ENCODE measurements around the gene ZSCAN26.
"Not testable (repeated sequence)": the region's sequence is repeated elsewhere in the genome, so short reads cannot be mapped to it uniquely, and the experiment has no call there.

The ZSCAN26 gene

GRCh38 chr6:28254121-28254519, 12.8 kb upstream of the ZSCAN26 start:
- no peak for DNase-seq (ENCODE audit: low read depth, low spot score)

- no peak for DNase-seq (ENCODE audit: low read depth, low spot score)
Measured at GRCh38 chr6:28257042-28257441, 9.9 kb upstream of the ZSCAN26 start.

GRCh38 chr6:28258877-28259777, 7.8 kb upstream of the ZSCAN26 start, which contains the start of gene NKAPL:
TSS of gene NKAPL (plus strand) at chr6:28259297. CDS start at chr6:28259372, 75 bp downstream.
- no peak for DNase-seq (ENCODE audit: low read depth, low spot score)

GRCh38 chr6:28263922-28264321, 3.0 kb upstream of the ZSCAN26 start:
- DNase-seq (ENCODE audit: low read depth, low spot score) = no peak

GRCh38 chr6:28264834-28265401, 2.0 kb upstream of the ZSCAN26 start:
- no peak for DNase-seq (ENCODE audit: low read depth, low spot score)

GRCh38 chr6:28266563-28266961, 381 bp upstream of the ZSCAN26 start:
- no peak for DNase-seq (ENCODE audit: low read depth, low spot score)

GRCh38 chr6:28267695-28268059, 734 bp downstream of the ZSCAN26 start:
- no peak for DNase-seq (ENCODE audit: low read depth, low spot score)

GRCh38 chr6:28269492-28269891, 2.5 kb downstream of the ZSCAN26 start:
- DNase-seq (ENCODE audit: low read depth, low spot score) = no peak

GRCh38 chr6:28274888-28275287, 7.9 kb downstream of the ZSCAN26 start:
- DNase-seq (ENCODE audit: low read depth, low spot score) = no peak

- no peak for DNase-seq (ENCODE audit: low read depth, low spot score)
Measured at GRCh38 chr6:28277746-28278145, 10.8 kb downstream of the ZSCAN26 start.

GRCh38 chr6:28280595-28281287, 13.8 kb downstream of the ZSCAN26 start:
- DNase-seq (ENCODE audit: low read depth, low spot score) = no peak

- DNase-seq (ENCODE audit: low read depth, low spot score) = no peak
Measured at GRCh38 chr6:28281288-28282064, 14.5 kb downstream of the ZSCAN26 start, which contains the start of gene PGBD1. TSS of gene PGBD1 (plus strand) at chr6:28281572. CDS start at chr6:28283814, 2,242 bp downstream.

- DNase-seq (ENCODE audit: low read depth, low spot score) = no peak
Measured at GRCh38 chr6:28282926-28283325, 16.0 kb downstream of the ZSCAN26 start.

GRCh38 chr6:28291573-28291972, 24.6 kb downstream of the ZSCAN26 start:
- no peak for DNase-seq (ENCODE audit: low read depth, low spot score)

- DNase-seq (ENCODE audit: low read depth, low spot score) = no peak
Measured at GRCh38 chr6:28295326-28295725, 28.4 kb downstream of the ZSCAN26 start.

GRCh38 chr6:28296520-28297060, 29.6 kb downstream of the ZSCAN26 start:
- DNase-seq (ENCODE audit: low read depth, low spot score) = no peak

- DNase-seq (ENCODE audit: low read depth, low spot score) = no peak
Measured at GRCh38 chr6:28303570-28303969, 36.6 kb downstream of the ZSCAN26 start.

- DNase-seq (ENCODE audit: low read depth, low spot score) = not testable (repeated sequence)
Measured at GRCh38 chr6:28306363-28306762, 39.4 kb downstream of the ZSCAN26 start.

- DNase-seq (ENCODE audit: low read depth, low spot score) = no peak
Measured at GRCh38 chr6:28311139-28311823, 44.3 kb downstream of the ZSCAN26 start.

GRCh38 chr6:28312939-28313338, 46.0 kb downstream of the ZSCAN26 start:
- no peak for DNase-seq (ENCODE audit: low read depth, low spot score)

GRCh38 chr6:28315628-28316027, 48.7 kb downstream of the ZSCAN26 start:
- no peak for DNase-seq (ENCODE audit: low read depth, low spot score)
